GM18526 (cell line): Measurements from ENCODE around the gene ARID3A.

ENCODE experiments used
- POLR2A ChIP-seq: IDR thresholded peaks from 3 replicates; pipeline ENCODE4 v1.6.1; 2011; ENCODE audit not compliant: insufficient read length; ENCODE audit errors: extremely low read depth

ARID3A gene

GRCh38 chr19:944663-945241 is 18.9 kb downstream of the ARID3A start:
- no peak for TF ChIP-seq POLR2A

GRCh38 chr19:945401-946252 is 19.8 kb downstream of the ARID3A start:
- TF ChIP-seq POLR2A, result no peak

GRCh38 chr19:947090-947706 is 21.4 kb downstream of the ARID3A start:
- no peak for TF ChIP-seq POLR2A

GRCh38 chr19:947707-948539 is 22.1 kb downstream of the ARID3A start:
- no peak for TF ChIP-seq POLR2A

- no peak for TF ChIP-seq POLR2A
Measured at GRCh38 chr19:948842-949496, 23.1 kb downstream of the ARID3A start.

- no peak for TF ChIP-seq POLR2A
Measured at GRCh38 chr19:950352-951066, 24.7 kb downstream of the ARID3A start.

GRCh38 chr19:952049-952679 is 26.3 kb downstream of the ARID3A start:
- no peak for TF ChIP-seq POLR2A

GRCh38 chr19:952680-953444 is 27.0 kb downstream of the ARID3A start:
- no peak for TF ChIP-seq POLR2A

GRCh38 chr19:953445-954271 is 27.8 kb downstream of the ARID3A start:
- no peak for TF ChIP-seq POLR2A

GRCh38 chr19:954272-954671 is 28.4 kb downstream of the ARID3A start:
- no peak for TF ChIP-seq POLR2A

GRCh38 chr19:954672-955494 is 29.0 kb downstream of the ARID3A start:
- TF ChIP-seq POLR2A, result no peak
